Lower leg skin (tissue), 3 donors: Measurements from ENCODE around the gene ITM2B.

Experiments
- POLR2A ChIP-seq, 2 donors: fragments of 450-650 bp; IDR thresholded peaks; one replicate each; pipeline ENCODE4 v1.6.1; 2016 to 2017; ENCODE audit warnings: antibody characterized with exemption in 2 of 2, mild to moderate bottlenecking in 1 of 2, moderate library complexity in 1 of 2
- TF ChIP-seq, protein P1 (sequence below), 3 donors: fragments of 450-650 bp; IDR thresholded peaks; one replicate each; pipeline ENCODE4 v1.5.1; 2016; ENCODE audit warnings: antibody characterized with exemption in 3 of 3, mild to moderate bottlenecking in 3 of 3, moderate library complexity in 2 of 3

DNA sequence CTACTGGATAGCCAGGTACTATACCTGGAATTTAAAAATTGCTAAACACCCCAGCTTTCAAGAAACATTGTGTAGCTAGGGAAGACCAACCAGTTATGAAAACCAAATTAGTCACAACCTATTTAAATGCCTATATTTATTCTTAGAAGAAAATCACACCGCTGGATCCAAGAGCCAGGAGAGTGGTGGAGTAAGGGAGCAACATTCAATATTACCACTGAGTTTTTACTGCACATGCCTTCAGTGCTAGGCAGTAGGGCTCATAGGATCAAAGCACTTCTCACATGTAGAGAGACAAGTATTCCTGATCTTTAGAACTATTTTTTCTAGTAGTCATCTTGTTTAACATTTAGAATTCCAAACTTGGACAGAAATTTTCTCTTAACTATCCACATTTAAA is 11.2 kb downstream of the ITM2B start:
- TF ChIP-seq, protein P1, sequence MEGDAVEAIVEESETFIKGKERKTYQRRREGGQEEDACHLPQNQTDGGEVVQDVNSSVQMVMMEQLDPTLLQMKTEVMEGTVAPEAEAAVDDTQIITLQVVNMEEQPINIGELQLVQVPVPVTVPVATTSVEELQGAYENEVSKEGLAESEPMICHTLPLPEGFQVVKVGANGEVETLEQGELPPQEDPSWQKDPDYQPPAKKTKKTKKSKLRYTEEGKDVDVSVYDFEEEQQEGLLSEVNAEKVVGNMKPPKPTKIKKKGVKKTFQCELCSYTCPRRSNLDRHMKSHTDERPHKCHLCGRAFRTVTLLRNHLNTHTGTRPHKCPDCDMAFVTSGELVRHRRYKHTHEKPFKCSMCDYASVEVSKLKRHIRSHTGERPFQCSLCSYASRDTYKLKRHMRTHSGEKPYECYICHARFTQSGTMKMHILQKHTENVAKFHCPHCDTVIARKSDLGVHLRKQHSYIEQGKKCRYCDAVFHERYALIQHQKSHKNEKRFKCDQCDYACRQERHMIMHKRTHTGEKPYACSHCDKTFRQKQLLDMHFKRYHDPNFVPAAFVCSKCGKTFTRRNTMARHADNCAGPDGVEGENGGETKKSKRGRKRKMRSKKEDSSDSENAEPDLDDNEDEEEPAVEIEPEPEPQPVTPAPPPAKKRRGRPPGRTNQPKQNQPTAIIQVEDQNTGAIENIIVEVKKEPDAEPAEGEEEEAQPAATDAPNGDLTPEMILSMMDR (IDR thresholded peaks at IDR 0.05), result no peak
- TF ChIP-seq POLR2A (IDR thresholded peaks at IDR 0.05), result no peak
